HepG2 (cell line): Measurements from ENCODE around the gene PAIP2. TPM values are rescaled to one million over a fixed set of nuclear protein-coding genes. Genes with fewer than 3 reads are reported as not detected.

Experiments used
- ETV6 ChIP-seq: sonication (generic); formaldehyde crosslinking; conservative IDR thresholded peaks from 2 replicates; pipeline ENCODE4 v1.4.0; 2020; ENCODE audit warnings: missing genetic modification reagents
- KDM3A ChIP-seq: IDR thresholded peaks from 2 replicates; pipeline ENCODE4 v1.6.1; 2018; ENCODE audit warnings: low read depth, missing compliant biosample characterization
- KMT2A ChIP-seq: sonication (generic); formaldehyde crosslinking; IDR thresholded peaks from 2 replicates; pipeline ENCODE4 v1.4.0; 2020; ENCODE audit warnings: missing genetic modification reagents
- NFAT5 ChIP-seq: sonication (generic); formaldehyde crosslinking; IDR thresholded peaks from 2 replicates; pipeline ENCODE4 v1.4.0; 2020; ENCODE audit warnings: missing genetic modification reagents
- PAF1 ChIP-seq: IDR thresholded peaks from 2 replicates; pipeline ENCODE4 v1.6.1; 2016; ENCODE audit warnings: missing genetic modification reagents, missing compliant biosample characterization
- SRF ChIP-seq: IDR thresholded peaks from 2 replicates; pipeline ENCODE4 v1.6.1; 2011; ENCODE audit warnings: mild to moderate bottlenecking, low read depth, low read length, moderate library complexity
- TAF15 ChIP-seq: fragments of 200-400 bp; formaldehyde crosslinking; IDR thresholded peaks from one replicate; pipeline ENCODE4 v1.6.1; 2018; ENCODE audit warnings: mild to moderate bottlenecking, low read depth, low read length; ENCODE audit not compliant: poor library complexity, severe bottlenecking
- ZC3H13 ChIP-seq: sonication (generic); formaldehyde crosslinking; IDR thresholded peaks from 2 replicates; pipeline ENCODE4 v1.8.1; 2023; ENCODE audit warnings: mild to moderate bottlenecking, missing genetic modification reagents, moderate library complexity
- ZNF17 ChIP-seq: sonication (generic); formaldehyde crosslinking; IDR thresholded peaks from 2 replicates; pipeline ENCODE4 v1.5.0; 2020; ENCODE audit warnings: mild to moderate bottlenecking, missing genetic modification reagents
- ZNF350 ChIP-seq: sonication (generic); formaldehyde crosslinking; IDR thresholded peaks from 2 replicates; pipeline ENCODE4 v1.4.0; 2020; ENCODE audit warnings: mild to moderate bottlenecking, low read depth, missing genetic modification reagents, borderline replicate concordance
- ZNF484 ChIP-seq: sonication (generic); formaldehyde crosslinking; IDR thresholded peaks from 2 replicates; pipeline ENCODE4 v1.5.1; 2020; ENCODE audit warnings: mild to moderate bottlenecking, low read depth, missing genetic modification reagents, borderline replicate concordance
- ZNF616 ChIP-seq: sonication (generic); formaldehyde crosslinking; IDR thresholded peaks from 2 replicates; pipeline ENCODE4 v1.5.0; 2020; ENCODE audit warnings: low read depth, mild to moderate bottlenecking, missing genetic modification reagents
- ZNF770 ChIP-seq: sonication (generic); formaldehyde crosslinking; IDR thresholded peaks from 2 replicates; pipeline ENCODE4 v1.5.0; 2020; ENCODE audit warnings: mild to moderate bottlenecking, missing genetic modification reagents
- ZNF790 ChIP-seq: sonication (generic); formaldehyde crosslinking; IDR thresholded peaks from 2 replicates; pipeline ENCODE4 v1.8.0; 2022; ENCODE audit warnings: missing genetic modification reagents, mild to moderate bottlenecking, borderline replicate concordance
- ZSCAN31 ChIP-seq: sonication (generic); formaldehyde crosslinking; IDR thresholded peaks from 2 replicates; pipeline ENCODE4 v1.5.0; 2020; ENCODE audit warnings: low read depth, mild to moderate bottlenecking, missing genetic modification reagents
- polyA plus RNA-seq, 8 experiments: library from polyadenylated mRNA; depleted of rRNA in 3 of 8; stranded (reverse) in 7 of 8; unstranded in 1 of 8; fragments of >200 nt; fragmentation: Illumina TruSeq in 4 of 8; extraction: Trizol in 4 of 8; gene quantifications; 2 replicates each; pipeline versions ENCODE4 v1.2.1 to v1.2.3, GENCODE V29; 2011 to 2016; ENCODE audit warnings: low read depth in 4 of 8, missing spikeins in 1 of 8, mixed read lengths in 1 of 8; ENCODE audit not compliant: insufficient read depth in 1 of 8
- total RNA-seq, 5 experiments: library from RNA; depleted of rRNA; stranded (reverse); fragments of >200 nt; fragmentation: Illumina TruSeq; extraction: Trizol; gene quantifications; 2 replicates each; pipeline ENCODE4 v1.2.3, GENCODE V29; 2016; ENCODE audit warnings: low read depth in 1 of 5
- TF ChIP-seq, protein P1 (sequence below): sonication (generic); formaldehyde crosslinking; IDR thresholded peaks from 2 replicates; pipeline ENCODE4 v1.9.0; 2021; ENCODE audit warnings: missing genetic modification reagents, borderline replicate concordance
- TF ChIP-seq, protein P2 (sequence below): sonication (generic); formaldehyde crosslinking; IDR thresholded peaks from 2 replicates; pipeline ENCODE4 v1.8.0; 2022; ENCODE audit warnings: mild to moderate bottlenecking, missing genetic modification reagents

The PAIP2 gene
- total and polyA plus RNA-seq, 2 of the 13 experiments (the other 11 are each of a cell fraction or from before 2014, with no cell fraction given), result 61.5 to 76.3 TPM

GRCh38 chr5:139341689-139342422 lies at the start of gene PAIP2 (continued):
- TF ChIP-seq NFAT5 (CRISPR knock-in tag) (no peak), ZNF17 (no peak), ZNF790 (CRISPR knock-in tag) (no peak), ETV6 (CRISPR knock-in tag) (peak; percentile 78; the same call in 1 of the 2 replicates), KDM3A (0 out of 2 replicates have a peak, but pooled peaks have one; percentile 7), PAF1 (CRISPR knock-in tag) (no peak), ZNF484 (CRISPR knock-in tag) (no peak), ZNF616 (CRISPR knock-in tag) (no peak), TAF15 (peak; percentile 36), ZNF350 (CRISPR knock-in tag) (no peak; the same call in 1 of the 2 replicates), ZC3H13 (CRISPR knock-in tag) (no peak; the same call in 1 of the 2 replicates), ZNF770 (CRISPR knock-in tag) (peak; percentile 74), SRF (no peak), ZSCAN31 (peak; percentile 56; the same call in 1 of the 2 replicates), KMT2A (CRISPR knock-in tag) (peak; percentile 58; the same call in 1 of the 2 replicates)
- TF ChIP-seq, protein P1, sequence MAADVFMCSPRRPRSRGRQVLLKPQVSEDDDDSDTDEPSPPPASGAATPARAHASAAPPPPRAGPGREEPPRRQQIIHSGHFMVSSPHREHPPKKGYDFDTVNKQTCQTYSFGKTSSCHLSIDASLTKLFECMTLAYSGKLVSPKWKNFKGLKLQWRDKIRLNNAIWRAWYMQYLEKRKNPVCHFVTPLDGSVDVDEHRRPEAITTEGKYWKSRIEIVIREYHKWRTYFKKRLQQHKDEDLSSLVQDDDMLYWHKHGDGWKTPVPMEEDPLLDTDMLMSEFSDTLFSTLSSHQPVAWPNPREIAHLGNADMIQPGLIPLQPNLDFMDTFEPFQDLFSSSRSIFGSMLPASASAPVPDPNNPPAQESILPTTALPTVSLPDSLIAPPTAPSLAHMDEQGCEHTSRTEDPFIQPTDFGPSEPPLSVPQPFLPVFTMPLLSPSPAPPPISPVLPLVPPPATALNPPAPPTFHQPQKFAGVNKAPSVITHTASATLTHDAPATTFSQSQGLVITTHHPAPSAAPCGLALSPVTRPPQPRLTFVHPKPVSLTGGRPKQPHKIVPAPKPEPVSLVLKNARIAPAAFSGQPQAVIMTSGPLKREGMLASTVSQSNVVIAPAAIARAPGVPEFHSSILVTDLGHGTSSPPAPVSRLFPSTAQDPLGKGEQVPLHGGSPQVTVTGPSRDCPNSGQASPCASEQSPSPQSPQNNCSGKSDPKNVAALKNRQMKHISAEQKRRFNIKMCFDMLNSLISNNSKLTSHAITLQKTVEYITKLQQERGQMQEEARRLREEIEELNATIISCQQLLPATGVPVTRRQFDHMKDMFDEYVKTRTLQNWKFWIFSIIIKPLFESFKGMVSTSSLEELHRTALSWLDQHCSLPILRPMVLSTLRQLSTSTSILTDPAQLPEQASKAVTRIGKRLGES (CRISPR knock-in tag), result no peak
- TF ChIP-seq, protein P2, sequence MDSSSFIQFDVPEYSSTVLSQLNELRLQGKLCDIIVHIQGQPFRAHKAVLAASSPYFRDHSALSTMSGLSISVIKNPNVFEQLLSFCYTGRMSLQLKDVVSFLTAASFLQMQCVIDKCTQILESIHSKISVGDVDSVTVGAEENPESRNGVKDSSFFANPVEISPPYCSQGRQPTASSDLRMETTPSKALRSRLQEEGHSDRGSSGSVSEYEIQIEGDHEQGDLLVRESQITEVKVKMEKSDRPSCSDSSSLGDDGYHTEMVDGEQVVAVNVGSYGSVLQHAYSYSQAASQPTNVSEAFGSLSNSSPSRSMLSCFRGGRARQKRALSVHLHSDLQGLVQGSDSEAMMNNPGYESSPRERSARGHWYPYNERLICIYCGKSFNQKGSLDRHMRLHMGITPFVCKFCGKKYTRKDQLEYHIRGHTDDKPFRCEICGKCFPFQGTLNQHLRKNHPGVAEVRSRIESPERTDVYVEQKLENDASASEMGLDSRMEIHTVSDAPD (CRISPR knock-in tag), result no peak
